Bronchial smooth muscle cell (primary cell): ENCODE results near the gene RAB40A. TPM values are rescaled to one million over a fixed set of nuclear protein-coding genes. Genes with fewer than 3 reads are reported as not detected.

ENCODE experiments used
- total RNA-seq: library from RNA; depleted of rRNA; stranded (reverse); fragments of >200 nt; gene quantifications from 2 replicates; pipeline ENCODE4 v1.2.1, GENCODE V29; 2014

The RAB40A gene
- 0.09 and 0.16 TPM in 2 replicates for total RNA-seq

GRCh38 chrX:103519389-103519788 is at the start of gene RAB40A:
TSS of gene RAB40A (minus strand) at chrX:103519489. CDS start at chrX:103500756, 18,733 bp downstream.

Other genes starting within 250 kb of the RAB40A start
- gene TCEAL5, start 242.7 kb downstream of the RAB40A start, total RNA-seq, result not detected in 2 replicates
- gene BEX2, start 208.5 kb downstream of the RAB40A start, total RNA-seq, result 0.60 and 1.4 TPM in 2 replicates
- gene TCEAL7, start 189.2 kb downstream of the RAB40A start, total RNA-seq, result 32.1 and 74.1 TPM in 2 replicates
- 93.4 and 148 TPM in 2 replicates for gene TCEAL9, start 163.0 kb downstream of the RAB40A start, total RNA-seq
- gene BEX3, start 143.0 kb downstream of the RAB40A start, total RNA-seq, result 477 and 562 TPM in 2 replicates
- 61.0 and 73.0 TPM in 2 replicates for gene TCEAL4, start 66.0 kb upstream of the RAB40A start, total RNA-seq
- gene TCEAL3, start 88.5 kb upstream of the RAB40A start, total RNA-seq, result 13.6 and 28.2 TPM in 2 replicates
- 13.8 and 24.7 TPM in 2 replicates for gene TCEAL1, start 109.5 kb upstream of the RAB40A start, total RNA-seq
- 263 and 335 TPM in 2 replicates for gene MORF4L2, start 167.2 kb upstream of the RAB40A start, total RNA-seq
- gene TMEM31, start 191.4 kb upstream of the RAB40A start, total RNA-seq, result not detected in 2 replicates